Activated gamma-delta T cell treated with Interleukin-2 at 50 U/mL for 16 hours (primary cell): Measurements from ENCODE around the gene SOX11.

Experiments
- DNase-seq: peaks from one replicate; pipeline ENCODE4 v3.0.0-alpha.2; 2020

Gene SOX11

DNA sequence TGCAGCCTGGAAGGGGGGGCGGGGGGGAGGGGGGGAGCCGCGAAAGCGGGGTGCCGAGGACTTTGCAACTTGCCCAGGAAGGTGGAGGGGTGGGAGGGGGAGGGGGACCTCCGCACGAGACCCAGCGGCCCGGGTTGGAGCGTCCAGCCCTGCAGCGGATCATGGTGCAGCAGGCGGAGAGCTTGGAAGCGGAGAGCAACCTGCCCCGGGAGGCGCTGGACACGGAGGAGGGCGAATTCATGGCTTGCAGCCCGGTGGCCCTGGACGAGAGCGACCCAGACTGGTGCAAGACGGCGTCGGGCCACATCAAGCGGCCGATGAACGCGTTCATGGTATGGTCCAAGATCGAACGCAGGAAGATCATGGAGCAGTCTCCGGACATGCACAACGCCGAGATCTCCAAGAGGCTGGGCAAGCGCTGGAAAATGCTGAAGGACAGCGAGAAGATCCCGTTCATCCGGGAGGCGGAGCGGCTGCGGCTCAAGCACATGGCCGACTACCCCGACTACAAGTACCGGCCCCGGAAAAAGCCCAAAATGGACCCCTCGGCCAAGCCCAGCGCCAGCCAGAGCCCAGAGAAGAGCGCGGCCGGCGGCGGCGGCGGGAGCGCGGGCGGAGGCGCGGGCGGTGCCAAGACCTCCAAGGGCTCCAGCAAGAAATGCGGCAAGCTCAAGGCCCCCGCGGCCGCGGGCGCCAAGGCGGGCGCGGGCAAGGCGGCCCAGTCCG, 540 bp downstream of the SOX11 start:
- DNase-seq, result no peak

DNA sequence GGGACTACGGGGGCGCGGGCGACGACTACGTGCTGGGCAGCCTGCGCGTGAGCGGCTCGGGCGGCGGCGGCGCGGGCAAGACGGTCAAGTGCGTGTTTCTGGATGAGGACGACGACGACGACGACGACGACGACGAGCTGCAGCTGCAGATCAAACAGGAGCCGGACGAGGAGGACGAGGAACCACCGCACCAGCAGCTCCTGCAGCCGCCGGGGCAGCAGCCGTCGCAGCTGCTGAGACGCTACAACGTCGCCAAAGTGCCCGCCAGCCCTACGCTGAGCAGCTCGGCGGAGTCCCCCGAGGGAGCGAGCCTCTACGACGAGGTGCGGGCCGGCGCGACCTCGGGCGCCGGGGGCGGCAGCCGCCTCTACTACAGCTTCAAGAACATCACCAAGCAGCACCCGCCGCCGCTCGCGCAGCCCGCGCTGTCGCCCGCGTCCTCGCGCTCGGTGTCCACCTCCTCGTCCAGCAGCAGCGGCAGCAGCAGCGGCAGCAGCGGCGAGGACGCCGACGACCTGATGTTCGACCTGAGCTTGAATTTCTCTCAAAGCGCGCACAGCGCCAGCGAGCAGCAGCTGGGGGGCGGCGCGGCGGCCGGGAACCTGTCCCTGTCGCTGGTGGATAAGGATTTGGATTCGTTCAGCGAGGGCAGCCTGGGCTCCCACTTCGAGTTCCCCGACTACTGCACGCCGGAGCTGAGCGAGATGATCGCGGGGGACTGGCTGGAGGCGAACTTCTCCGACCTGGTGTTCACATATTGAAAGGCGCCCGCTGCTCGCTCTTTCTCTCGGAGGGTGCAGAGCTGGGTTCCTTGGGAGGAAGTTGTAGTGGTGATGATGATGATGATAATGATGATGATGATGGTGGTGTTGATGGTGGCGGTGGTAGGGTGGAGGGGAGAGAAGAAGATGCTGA, 1.4 kb downstream of the SOX11 start:
- no peak for DNase-seq

- DNase-seq, result no peak
Observed at GRCh38 chr2:5694306-5694705, 2.1 kb downstream of the SOX11 start.

DNA sequence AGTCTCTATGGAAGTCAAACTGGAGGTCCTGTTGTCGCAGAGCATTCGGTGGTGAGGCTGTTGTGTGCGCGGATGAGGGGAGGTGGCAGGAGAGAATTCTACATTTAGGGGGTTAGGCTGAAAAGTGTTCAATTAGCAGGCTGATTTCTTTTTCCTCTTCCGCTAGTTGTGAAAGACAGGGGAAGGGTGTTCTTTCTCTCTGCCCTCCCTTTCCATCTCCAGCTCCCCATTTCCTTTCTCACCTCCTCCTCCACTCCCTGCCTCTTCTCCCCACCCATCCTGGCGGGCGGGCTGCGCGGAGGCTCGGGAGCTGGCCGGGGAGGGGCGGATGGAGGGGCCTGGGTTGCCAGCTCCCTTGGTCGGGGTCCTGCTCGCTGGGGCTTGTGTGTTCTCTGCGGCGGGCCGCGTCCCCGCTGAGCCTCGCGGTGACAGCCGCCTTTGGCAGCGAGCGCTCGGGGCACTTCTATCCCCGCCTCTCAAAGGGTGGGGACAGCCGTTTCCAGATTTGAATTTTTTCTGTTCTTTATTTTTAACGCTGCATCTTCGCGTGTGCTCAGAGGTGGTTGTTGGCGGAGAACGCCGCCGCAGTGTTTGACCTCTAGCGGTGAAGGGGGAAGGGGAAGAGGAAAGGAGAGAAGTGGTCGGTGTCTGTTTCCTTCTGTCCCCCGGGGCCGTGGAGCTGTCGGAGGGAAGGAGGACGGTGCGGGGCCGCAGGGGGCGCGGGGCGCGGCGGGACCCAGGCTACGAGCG, 3.6 kb downstream of the SOX11 start:
- DNase-seq, result no peak

DNA sequence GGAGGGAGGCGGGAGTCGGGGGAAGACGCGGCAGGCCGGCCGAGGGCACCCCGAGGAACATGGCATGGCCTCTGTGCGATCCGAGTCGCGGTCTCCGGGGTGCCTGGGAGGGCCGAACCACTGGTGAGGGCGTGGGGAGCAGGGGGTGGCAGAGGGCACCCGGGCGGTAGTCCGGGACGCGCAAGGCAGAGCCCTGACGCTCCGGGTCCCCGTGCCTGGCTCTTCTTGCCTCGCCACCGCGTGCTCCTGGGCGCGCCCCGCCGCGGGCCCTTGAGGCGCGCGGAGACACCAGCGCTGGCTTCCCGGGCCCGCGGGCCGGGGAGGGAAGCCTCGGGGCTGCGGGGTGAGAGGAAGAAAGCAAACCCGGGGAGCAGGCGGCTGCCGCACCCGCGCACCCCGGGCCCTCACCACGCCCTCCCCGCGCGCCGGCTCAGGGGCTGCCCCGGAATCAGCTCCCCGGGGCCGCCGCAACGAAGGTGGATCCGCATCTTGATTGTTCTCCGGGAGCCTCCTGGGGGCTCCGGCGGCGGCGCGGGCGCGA, 4.3 kb downstream of the SOX11 start:
- no peak for DNase-seq

DNA sequence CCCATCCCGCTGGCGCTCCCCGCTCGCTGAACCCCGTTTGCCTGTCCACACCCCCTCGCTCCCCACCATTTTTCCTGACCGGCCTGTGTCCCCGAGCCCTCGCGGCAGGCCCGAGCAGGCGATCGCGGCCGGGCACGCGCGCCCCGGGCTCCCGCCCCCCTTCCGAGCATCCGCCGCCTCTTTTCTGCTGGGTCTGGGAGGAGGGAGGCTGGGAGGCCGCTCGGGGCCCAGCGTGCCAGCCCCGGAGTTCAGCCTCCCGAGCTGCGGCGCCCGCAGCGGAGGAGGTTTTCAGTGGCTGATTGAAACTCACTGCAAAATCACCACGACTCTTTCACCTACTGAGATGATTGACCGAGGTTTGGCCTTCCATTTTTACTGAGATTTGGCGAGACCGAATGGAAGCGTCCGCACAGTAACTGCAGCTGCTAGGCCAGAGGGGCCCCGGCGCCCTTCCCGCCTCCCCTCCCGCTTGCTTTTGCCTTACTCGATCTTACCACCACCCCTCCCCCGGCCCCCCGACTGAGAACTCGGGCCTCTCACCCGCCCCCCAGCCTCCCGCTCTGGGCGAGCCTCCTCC, 4.8 kb downstream of the SOX11 start:
- DNase-seq, result no peak

DNA sequence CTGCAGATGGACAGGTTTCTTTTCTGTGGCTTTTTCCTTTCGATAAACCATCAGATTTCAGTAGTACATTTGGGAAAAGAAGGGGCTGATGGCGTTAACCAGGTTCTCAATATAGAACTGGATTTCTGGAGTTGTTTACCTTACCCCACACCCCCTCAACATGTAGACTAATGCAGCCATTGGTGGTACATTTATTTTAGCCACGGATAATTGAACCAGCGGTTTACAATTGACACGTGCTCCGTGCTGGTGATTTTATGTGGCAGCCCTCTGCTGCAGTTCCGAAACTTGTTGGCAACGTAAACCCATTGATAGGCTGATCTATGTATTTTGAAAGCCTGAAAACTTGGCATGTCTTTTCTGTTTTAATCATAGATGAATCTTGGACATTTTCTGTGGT, 5.4 kb downstream of the SOX11 start:
- DNase-seq, result no peak

- DNase-seq, result no peak
Observed at GRCh38 chr2:5698134-5698533, 6.0 kb downstream of the SOX11 start.

GRCh38 chr2:5699963-5700362, 7.8 kb downstream of the SOX11 start:
- DNase-seq, result no peak

DNA sequence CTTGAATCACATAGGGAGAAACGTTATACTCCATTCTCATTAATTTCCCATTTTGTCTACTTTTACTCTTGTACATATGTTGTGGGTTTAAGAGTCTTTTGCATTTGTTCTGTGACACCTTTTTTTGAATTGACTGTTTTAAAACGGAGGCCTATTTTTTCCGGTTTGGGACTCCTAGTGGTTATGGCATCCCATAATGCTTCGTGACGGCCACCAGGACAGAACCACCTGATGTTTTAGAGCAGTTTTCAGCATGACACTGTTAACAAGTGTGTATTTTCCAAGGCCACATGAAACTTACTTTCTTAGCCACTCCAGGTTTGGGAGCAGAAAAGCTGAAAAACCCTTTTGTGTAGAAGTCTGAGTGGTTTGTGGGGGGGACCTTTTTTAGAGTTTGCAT, 8.4 kb downstream of the SOX11 start:
- DNase-seq, result no peak

DNA sequence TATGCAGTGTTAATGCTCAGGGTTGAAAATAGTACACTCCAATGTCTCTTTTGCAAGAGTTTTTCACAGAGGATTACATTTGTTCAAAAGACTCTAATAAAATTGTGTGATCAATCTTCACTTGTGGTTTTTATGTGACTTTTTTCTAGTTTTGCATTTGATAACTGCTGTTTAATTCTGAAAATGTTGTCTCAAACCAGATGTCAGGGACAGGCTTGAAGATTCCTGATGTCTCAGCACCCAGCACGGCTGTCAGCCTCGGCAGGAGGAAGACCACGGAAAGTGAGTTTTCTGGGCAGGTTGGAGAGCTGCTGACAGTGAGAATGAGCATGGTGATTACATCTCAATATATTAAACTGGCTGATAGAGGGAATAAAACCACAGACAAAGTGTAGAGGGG, 9.1 kb downstream of the SOX11 start:
- no peak for DNase-seq

DNA sequence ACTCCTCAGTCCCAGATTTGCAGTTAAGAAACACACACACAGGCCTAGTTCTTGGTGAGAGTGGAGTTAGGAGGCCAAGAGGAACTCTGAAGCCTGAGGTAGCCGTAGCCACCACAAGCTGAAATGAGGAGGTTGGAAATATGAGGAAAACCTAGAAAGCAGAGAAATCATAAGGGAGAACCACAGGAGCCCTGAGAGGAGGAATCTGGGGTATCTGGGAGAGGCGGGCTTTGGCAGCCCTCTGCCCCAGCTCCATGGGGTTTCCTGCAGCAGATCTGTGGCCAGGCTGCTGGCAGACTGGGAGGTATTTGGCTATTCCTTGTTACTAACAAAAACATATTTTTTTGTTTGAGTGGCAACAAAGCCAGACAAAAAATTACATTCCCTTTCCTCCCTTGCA, 11.0 kb downstream of the SOX11 start:
- no peak for DNase-seq

- no peak for DNase-seq
Observed at GRCh38 chr2:5705490-5705889, 13.3 kb downstream of the SOX11 start.

DNA sequence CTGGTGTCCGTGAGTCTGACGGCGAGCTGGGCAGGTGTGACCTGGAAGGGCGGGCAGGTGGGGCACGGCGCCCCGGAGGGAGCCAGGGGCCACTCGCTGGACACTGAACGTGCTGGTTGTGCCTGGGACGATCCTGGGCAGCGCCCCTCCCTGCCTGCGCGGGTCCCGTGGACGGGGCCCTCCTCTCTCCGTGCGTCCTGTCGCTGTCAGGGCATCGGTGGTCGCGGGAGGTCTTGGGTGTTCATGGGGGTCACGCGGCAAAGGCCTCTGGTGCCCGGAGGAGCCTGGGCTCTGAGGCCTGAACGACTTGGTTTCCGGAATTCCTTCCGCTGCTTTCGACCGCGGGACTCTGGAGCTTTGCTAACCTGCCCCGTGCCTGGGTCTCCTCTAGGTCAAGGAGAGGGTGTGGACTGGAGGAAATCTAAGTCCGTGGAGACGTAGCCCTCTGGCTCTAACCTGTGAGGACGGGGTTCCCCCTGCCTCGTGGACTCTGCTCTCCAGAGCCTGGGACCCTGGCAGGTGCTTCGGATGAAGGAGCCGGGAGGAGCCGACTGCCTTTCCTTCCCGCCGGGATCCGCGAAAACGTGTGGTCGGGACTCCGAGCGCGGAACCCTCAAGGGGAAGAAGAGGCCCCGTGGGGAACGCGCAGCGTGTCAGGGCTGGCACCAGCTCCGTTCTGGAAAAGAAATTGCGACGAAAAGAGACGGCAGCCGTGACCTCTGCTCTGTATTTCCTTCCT, 14.7 kb downstream of the SOX11 start:
- DNase-seq, result no peak

DNA sequence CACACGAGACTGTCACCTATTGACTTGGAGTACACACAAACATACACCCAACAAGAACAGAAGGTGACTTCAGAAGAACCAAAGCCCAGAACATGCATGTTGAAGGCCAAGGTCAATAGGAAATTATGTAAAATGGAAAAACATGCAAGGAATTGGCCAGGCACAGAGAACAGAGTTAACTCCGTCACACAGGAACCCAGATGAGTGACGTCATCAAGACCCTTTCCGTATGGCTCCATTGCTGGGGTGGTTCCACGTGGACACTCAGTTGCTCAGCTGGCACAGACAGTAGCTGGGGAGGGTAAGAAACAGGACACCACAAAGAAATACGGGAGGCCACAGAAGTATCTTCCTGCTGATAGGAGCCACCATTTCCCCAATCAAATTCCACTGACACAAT, 18.4 kb downstream of the SOX11 start:
- DNase-seq, result no peak

- no peak for DNase-seq
Observed at GRCh38 chr2:5713101-5713500, 20.9 kb downstream of the SOX11 start.

- DNase-seq, result no peak
Observed at GRCh38 chr2:5719629-5720334, 27.6 kb downstream of the SOX11 start.

DNA sequence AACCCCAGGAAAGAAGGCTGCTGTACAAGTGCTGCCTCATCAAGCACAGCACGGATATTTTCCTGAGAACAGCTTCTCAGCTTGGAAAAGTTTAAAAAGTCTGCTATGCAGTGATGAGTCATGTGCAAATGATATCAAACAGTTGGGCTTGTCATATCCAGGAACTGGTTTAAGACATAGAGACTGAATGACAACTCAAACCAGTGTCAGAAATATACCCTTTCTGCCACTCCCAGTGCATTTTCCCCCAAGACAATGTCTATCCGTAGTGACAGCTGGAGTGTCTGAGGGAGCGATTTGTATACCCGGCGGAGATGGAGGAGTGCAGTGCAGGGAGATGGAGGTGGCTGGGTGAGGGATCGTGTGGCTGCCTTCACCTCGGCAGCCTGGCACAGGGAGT, 28.2 kb downstream of the SOX11 start:
- DNase-seq, result no peak

GRCh38 chr2:5722236-5722635, 30.1 kb downstream of the SOX11 start:
- DNase-seq, result no peak

DNA sequence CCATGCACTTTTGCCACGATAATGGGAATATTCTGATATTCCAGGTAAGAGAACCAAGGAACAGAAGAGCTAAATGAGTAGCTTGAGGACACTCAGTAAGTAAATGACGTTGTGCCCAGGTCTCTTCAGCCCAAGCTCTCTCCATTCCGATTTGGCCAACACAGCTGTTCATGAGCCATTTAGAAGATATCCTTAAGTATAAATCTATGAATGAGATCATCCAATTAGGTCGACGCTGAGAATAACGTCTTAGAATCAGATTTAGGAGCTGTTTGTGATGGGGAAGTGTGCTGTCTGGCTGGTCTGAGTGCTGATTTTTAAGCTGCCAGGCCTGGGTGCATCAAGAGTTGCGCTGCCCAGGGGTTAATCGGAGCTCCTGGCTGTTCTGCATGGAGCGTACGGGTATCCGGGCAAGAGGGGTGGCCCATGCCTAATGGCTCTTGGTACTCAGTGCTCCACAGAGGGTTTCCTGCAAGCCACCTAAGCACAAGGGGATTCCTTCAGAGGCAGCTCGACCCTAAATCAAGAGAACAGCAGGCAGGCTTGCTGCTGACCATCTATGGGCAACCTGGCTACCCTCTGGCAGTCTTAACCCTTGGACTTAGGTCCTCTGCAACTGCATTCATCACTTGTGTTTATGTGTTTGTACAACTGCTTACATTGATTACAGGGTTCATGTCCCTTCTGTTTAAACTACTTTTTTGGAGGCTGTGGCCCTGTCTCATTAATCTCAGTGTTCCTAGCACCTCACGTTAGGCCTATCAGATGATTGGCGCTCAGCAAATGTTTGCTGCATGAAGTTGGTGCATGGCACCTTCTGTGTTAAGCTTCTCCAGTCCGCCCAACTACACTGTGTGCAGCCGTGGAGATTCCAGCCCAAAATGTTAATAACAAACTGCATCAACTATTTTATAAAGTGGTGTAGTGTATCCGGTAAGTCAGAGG, 31.9 kb downstream of the SOX11 start:
- DNase-seq, result no peak
